WTC11 (cell line): Measurements from ENCODE around the gene RUSC2. TPM values are rescaled to one million over a fixed set of nuclear protein-coding genes. Genes with fewer than 3 reads are reported as not detected.
"Not testable (repeated sequence)": the region's sequence is repeated elsewhere in the genome, so short reads cannot be mapped to it uniquely, and the experiment has no call there.

Source experiments
- ATAC-seq: fragments of 200-7000 bp; cut with Tn5 transposase; 2 replicates; pipeline ENCODE4 v1.10.0; 2021; ENCODE audit warnings: mild to moderate bottlenecking, moderate library complexity
- CTCF ChIA-PET: fragments of 300-600 bp; sonication (Branson Sonifier 250); formaldehyde crosslinking; loops from one replicate; lab custom pipeline; 2021; ENCODE audit warnings: antibody characterized with exemption; lab: Charles Lee
- POLR2A ChIA-PET: fragments of 350-600 bp; sonication (Branson Sonifier 250); formaldehyde crosslinking; loops from one replicate; lab custom pipeline; 2021; ENCODE audit warnings: antibody characterized with exemption; lab: Charles Lee
- DNase-seq: peaks from one replicate; pipeline ENCODE4 v3.0.0; 2021; ENCODE audit warnings: low spot score
- H3K27ac Mint-ChIP-seq: 2 replicates; pipeline ENCODE4 v1.8.0; 2021; ENCODE audit warnings: mixed read lengths
- H3K27me3 Mint-ChIP-seq: 2 replicates; pipeline ENCODE4 v1.8.0; 2021; ENCODE audit warnings: low read depth, mild to moderate bottlenecking, moderate library complexity, mixed read lengths
- H3K36me3 Mint-ChIP-seq: 2 replicates; pipeline ENCODE4 v1.8.0; 2021; ENCODE audit warnings: mixed read lengths
- H3K4me1 Mint-ChIP-seq: 2 replicates; pipeline ENCODE4 v1.8.0; 2022; ENCODE audit warnings: mixed read lengths
- H3K4me3 Mint-ChIP-seq: 2 replicates; pipeline ENCODE4 v1.8.0; 2021; ENCODE audit warnings: mild to moderate bottlenecking, moderate library complexity, mixed read lengths
- H3K9me3 Mint-ChIP-seq: 2 replicates; pipeline ENCODE4 v1.8.0; 2021; ENCODE audit warnings: mixed read lengths
- CREM ChIP-seq: sonication (generic); formaldehyde crosslinking; IDR thresholded peaks from 2 replicates; pipeline ENCODE4 v1.8.1; 2022; ENCODE audit warnings: mild to moderate bottlenecking, missing genetic modification reagents, moderate library complexity
- EMX1 ChIP-seq: fragments of 250-450 bp; sonication (Bioruptor Pico); IDR thresholded peaks from 2 replicates; pipeline ENCODE4 v1.8.0; 2021; ENCODE audit warnings: mild to moderate bottlenecking
- FOXK1 ChIP-seq: sonication (generic); formaldehyde crosslinking; IDR thresholded peaks from 2 replicates; pipeline ENCODE4 v1.8.0; 2022; ENCODE audit warnings: mild to moderate bottlenecking, moderate library complexity, missing genetic modification reagents
- GTF2I ChIP-seq: fragments of 250-450 bp; sonication (Bioruptor Pico); conservative IDR thresholded peaks from 2 replicates; pipeline ENCODE4 v1.4.0; 2021; ENCODE audit warnings: mild to moderate bottlenecking
- MYBL2 ChIP-seq: sonication (generic); formaldehyde crosslinking; IDR thresholded peaks from 2 replicates; pipeline ENCODE4 v1.8.1; 2023; ENCODE audit warnings: mild to moderate bottlenecking, moderate library complexity, missing genetic modification reagents
- NFATC4 ChIP-seq: fragments of 250-450 bp; sonication (Bioruptor Pico); IDR thresholded peaks from 2 replicates; pipeline ENCODE4 v1.9.0; 2021; ENCODE audit warnings: mild to moderate bottlenecking
- PRDM15 ChIP-seq: sonication (generic); formaldehyde crosslinking; IDR thresholded peaks from 2 replicates; pipeline ENCODE4 v1.8.0; 2022; ENCODE audit warnings: missing genetic modification reagents
- ZNF396 ChIP-seq: fragments of 250-450 bp; sonication (Bioruptor Pico); IDR thresholded peaks from 2 replicates; pipeline ENCODE4 v1.8.0; 2021; ENCODE audit warnings: mild to moderate bottlenecking, moderate library complexity, borderline replicate concordance
- total RNA-seq: library from RNA; stranded (reverse); gene quantifications from 3 replicates; pipeline ENCODE4 v1.2.3, GENCODE V29; 2021
- TF ChIP-seq, protein P1 (sequence below): sonication (generic); formaldehyde crosslinking; IDR thresholded peaks from 2 replicates; pipeline ENCODE4 v1.8.1; 2023; ENCODE audit warnings: mild to moderate bottlenecking, missing genetic modification reagents, borderline replicate concordance
- TF ChIP-seq, protein P2 (sequence below): sonication (generic); formaldehyde crosslinking; IDR thresholded peaks from 2 replicates; pipeline ENCODE4 v1.8.1; 2023; ENCODE audit warnings: mild to moderate bottlenecking, missing genetic modification reagents, moderate library complexity
- TF ChIP-seq, protein P3 (sequence below): fragments of 250-450 bp; sonication (Bioruptor Pico); conservative IDR thresholded peaks from 2 replicates; pipeline ENCODE4 v1.9.0; 2021; ENCODE audit warnings: mild to moderate bottlenecking

The RUSC2 gene
- total RNA-seq, 1 experiment from 2014 or later: 9.4 TPM

DNA sequence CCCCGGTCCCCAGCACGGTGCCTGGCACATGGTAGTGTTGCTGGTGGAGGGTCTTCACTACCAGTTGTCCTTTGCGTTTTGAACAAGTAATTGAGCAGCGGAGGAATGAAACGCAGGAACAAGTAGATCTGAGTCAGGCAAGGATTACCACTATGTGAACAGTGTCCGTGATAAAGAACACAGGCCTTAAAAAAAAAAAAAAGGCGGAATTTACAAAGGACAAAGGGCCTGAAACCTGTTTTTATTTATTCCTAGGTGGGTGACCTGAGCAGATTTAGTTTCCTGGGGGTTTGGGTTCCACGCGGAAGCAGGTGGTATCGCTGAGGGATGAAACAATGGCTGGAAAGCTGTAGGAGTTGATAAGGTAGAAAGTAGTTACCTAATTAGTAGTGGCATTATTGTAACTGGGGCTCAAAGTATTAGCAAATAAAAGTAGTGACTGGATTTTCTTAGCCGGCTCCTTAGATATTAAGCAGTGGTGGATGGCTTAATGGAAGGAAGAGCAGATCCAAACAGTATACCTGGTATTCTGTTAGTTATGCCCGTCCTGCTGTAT is 1.1 kb downstream of the RUSC2 start:
- peaks cover 7% of the 10 kb centered on the region for H3K9me3 Mint-ChIP-seq
- no peak for ATAC-seq
- POLR2A ChIA-PET: interaction anchor here (0.7 kb wide), 1 partner anchor 411 kb away, joined by 4 read pairs; the partner anchor contains the start of gene FANCG
- CTCF ChIA-PET: no interaction called here
- TF ChIP-seq, protein P1, sequence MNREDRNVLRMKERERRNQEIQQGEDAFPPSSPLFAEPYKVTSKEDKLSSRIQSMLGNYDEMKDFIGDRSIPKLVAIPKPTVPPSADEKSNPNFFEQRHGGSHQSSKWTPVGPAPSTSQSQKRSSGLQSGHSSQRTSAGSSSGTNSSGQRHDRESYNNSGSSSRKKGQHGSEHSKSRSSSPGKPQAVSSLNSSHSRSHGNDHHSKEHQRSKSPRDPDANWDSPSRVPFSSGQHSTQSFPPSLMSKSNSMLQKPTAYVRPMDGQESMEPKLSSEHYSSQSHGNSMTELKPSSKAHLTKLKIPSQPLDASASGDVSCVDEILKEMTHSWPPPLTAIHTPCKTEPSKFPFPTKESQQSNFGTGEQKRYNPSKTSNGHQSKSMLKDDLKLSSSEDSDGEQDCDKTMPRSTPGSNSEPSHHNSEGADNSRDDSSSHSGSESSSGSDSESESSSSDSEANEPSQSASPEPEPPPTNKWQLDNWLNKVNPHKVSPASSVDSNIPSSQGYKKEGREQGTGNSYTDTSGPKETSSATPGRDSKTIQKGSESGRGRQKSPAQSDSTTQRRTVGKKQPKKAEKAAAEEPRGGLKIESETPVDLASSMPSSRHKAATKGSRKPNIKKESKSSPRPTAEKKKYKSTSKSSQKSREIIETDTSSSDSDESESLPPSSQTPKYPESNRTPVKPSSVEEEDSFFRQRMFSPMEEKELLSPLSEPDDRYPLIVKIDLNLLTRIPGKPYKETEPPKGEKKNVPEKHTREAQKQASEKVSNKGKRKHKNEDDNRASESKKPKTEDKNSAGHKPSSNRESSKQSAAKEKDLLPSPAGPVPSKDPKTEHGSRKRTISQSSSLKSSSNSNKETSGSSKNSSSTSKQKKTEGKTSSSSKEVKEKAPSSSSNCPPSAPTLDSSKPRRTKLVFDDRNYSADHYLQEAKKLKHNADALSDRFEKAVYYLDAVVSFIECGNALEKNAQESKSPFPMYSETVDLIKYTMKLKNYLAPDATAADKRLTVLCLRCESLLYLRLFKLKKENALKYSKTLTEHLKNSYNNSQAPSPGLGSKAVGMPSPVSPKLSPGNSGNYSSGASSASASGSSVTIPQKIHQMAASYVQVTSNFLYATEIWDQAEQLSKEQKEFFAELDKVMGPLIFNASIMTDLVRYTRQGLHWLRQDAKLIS (CRISPR knock-in tag): no peak
- TF ChIP-seq MYBL2 (CRISPR knock-in tag) (no peak), NFATC4 (CRISPR knock-in tag) (no peak)
- TF ChIP-seq, protein P2, sequence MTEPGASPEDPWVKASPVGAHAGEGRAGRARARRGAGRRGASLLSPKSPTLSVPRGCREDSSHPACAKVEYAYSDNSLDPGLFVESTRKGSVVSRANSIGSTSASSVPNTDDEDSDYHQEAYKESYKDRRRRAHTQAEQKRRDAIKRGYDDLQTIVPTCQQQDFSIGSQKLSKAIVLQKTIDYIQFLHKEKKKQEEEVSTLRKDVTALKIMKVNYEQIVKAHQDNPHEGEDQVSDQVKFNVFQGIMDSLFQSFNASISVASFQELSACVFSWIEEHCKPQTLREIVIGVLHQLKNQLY (CRISPR knock-in tag): no peak
- H3K27ac Mint-ChIP-seq: peak overlapping the region; percentile 80; the same call in 1 of the 2 replicates
- H3K4me1 Mint-ChIP-seq: peaks cover 32% of the 10 kb centered on the region
- peak overlapping the region; percentile 90 for H3K4me3 Mint-ChIP-seq
- H3K36me3 Mint-ChIP-seq: 0 out of 2 replicates have a peak, but pooled peaks cover 3% of the 10 kb centered on the region
- DNase-seq: no peak
- H3K27me3 Mint-ChIP-seq: peaks cover 4% of the 10 kb centered on the region; the same call in 1 of the 2 replicates

- Mint-ChIP-seq H3K4me1 (peaks cover 27% of the 10 kb centered on the region), H3K9me3 (peaks cover 10% of the 10 kb centered on the region)
- H3K27me3 Mint-ChIP-seq, H3K36me3 Mint-ChIP-seq, DNase-seq, ATAC-seq, H3K27ac Mint-ChIP-seq, H3K4me3 Mint-ChIP-seq, CTCF ChIA-PET, POLR2A ChIA-PET: not testable (repeated sequence)
- TF ChIP-seq GTF2I (CRISPR knock-in tag): 0 out of 2 replicates have a peak, but pooled peaks have one; percentile 37
These were observed 3.2 kb downstream of the RUSC2 start for GRCh38 chr9:35493119-35493518.

DNA sequence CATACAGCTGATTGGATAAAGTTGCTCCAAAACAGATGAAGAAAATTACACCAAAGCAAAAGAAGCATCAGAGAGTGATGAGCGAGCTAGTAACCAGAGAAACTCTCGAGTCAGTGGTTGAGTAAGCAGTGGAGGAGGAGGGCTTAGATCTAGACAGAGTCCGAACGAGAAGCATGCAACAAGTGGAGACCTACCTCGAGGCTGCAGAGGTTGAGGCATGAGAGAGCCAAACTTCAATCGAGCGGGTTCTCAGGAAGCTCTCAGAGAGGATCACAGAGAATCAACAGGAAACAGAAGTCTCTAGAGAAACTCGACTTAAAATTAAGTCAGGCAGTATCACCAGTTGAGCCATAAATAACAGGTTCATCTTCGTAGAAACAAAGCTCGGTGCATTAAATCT is 6.1 kb downstream of the RUSC2 start:
- DNase-seq (no peak), ATAC-seq (no peak)
- H3K4me3 Mint-ChIP-seq: no peak overlapping the region
- TF ChIP-seq CREM (CRISPR knock-in tag) (no peak), ZNF396 (CRISPR knock-in tag) (no peak), PRDM15 (CRISPR knock-in tag) (no peak), EMX1 (CRISPR knock-in tag) (no peak), NFATC4 (CRISPR knock-in tag) (no peak), FOXK1 (CRISPR knock-in tag) (no peak)
- TF ChIP-seq, protein P3, sequence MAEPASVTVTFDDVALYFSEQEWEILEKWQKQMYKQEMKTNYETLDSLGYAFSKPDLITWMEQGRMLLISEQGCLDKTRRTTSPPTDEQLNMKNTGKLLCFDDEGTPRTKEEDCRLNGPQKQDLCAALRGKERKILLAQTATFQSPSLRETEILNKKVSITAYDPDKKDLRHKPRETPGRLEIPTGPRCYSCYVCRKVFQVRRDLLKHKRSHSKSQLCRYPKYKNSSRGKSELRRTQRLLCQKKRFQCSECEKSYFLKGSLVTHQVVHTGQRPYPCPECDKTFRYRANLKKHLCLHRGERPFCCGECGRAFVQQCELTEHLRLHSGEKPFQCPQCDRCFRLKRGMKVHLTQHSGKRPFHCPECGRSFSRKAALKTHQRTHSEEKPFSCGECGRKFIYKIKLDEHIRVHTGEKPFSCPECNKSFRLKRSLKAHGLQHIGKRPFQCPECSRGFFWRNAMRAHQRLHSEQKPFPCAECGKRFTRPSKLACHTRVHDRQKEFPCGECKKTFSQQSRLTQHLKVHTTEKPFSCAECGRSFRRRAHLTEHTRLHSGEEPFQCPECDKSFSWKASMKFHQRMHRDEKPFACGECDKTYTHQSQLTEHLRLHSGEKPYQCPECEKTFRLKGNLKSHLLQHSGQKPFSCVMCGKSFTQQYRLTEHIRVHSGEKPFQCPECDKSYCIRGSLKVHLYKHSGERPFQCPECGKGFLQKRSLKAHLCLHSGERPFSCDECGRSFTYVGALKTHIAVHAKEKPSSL (CRISPR knock-in tag): no peak
- POLR2A ChIA-PET: no interaction called here
- H3K27me3 Mint-ChIP-seq: no peaks in the 10 kb centered on the region; the same call in 1 of the 2 replicates
- H3K27ac Mint-ChIP-seq: no peak overlapping the region
- peaks cover 10% of the 10 kb centered on the region for H3K4me1 Mint-ChIP-seq
- peaks cover 9% of the 10 kb centered on the region for H3K36me3 Mint-ChIP-seq
- CTCF ChIA-PET: interaction anchor here (1.4 to 1.8 kb wide), 2 partner anchors 58 to 201 kb away, joined by 4 to 9 read pairs; no protein-coding TSS in a partner anchor
- peaks cover 28% of the 10 kb centered on the region for H3K9me3 Mint-ChIP-seq

GRCh38 chr9:35498245-35498644 is 8.3 kb downstream of the RUSC2 start:
- H3K36me3 Mint-ChIP-seq, H3K27ac Mint-ChIP-seq, H3K4me1 Mint-ChIP-seq, H3K4me3 Mint-ChIP-seq, ATAC-seq, CTCF ChIA-PET, DNase-seq, H3K27me3 Mint-ChIP-seq, POLR2A ChIA-PET: not testable (repeated sequence)
- peaks cover 26% of the 10 kb centered on the region for H3K9me3 Mint-ChIP-seq
